ENCODE results near the gene OXT.
"Not testable (repeated sequence)": the region's sequence is repeated elsewhere in the genome, so short reads cannot be mapped to it uniquely, and the experiment has no call there.

Gene OXT

GRCh38 chr20:3071610-3072529, at the start of gene OXT:
Gene OXT (plus strand): TSS chr20:3071620. CDS start chr20:3071656, 36 bp downstream.
- in situ Hi-C loops (cut with MboI; ENCODE audit: low sequenced_read_pairs), result no loop called here

DNA sequence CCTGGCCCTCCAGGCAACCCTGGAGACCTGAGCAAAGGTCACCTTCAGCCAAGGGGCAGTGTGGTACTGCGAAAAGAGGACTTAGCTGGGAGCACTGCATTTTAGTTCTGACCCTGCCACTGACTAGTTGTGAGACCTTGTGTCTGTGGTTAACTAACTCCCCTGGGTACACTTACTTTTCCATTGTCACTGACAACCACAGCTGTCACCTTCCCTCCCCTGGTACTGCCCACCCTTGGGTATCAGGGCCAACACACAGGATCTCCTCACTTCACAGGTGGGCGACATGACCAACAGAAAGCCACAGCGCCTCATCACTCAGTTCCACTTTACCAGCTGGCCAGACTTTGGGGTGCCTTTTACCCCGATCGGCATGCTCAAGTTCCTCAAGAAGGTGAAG, 49.6 kb upstream of the OXT start:
- in situ Hi-C loops (cut with MboI; ENCODE audit: low sequenced_read_pairs), result no loop called here

DNA sequence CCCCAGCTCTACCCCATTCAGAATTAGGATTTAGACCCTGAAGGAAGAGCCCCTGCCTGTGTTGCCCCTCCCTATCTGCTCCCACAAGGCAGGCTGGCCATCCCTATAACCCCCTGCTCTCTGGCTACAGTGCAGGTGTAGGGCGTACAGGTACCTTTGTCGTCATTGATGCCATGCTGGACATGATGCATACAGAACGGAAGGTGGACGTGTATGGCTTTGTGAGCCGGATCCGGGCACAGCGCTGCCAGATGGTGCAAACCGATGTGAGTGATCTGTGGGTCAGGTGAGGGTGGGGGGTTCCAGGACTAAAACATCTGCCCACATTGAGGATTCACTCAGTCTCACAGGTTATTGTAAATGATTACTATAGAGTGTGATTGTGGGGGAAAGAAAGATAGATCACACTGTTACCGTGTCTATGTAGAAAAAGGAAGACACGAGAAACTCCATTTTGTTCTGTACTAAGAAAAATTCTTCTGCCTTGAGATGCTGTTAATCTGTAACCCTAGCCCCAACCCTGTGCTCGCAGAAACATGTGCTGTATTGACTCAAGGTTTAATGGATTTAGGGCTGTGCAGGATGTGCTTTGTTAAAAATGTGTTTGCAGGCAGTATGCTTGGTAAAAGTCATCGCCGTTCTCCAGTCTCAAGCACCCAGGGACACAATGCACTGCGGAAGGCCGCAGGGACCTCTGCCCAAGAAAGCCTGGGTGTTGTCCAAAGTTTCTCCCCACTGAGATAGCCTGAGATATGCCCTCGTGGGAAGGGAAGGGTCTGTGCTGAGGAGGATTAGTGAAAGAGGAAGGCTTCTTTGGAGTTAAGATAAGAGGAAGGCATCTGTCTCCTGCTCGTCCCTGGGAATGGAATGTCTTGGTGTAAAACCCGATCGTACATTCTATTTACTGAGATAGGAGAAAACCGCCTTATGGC, 48.6 kb upstream of the OXT start:
- in situ Hi-C loops (cut with MboI; ENCODE audit: low sequenced_read_pairs), result not testable (repeated sequence)

GRCh38 chr20:3027987-3028386, 43.4 kb upstream of the OXT start:
- in situ Hi-C loops (cut with MboI; ENCODE audit: low sequenced_read_pairs), result no loop called here

- in situ Hi-C loops (cut with MboI; ENCODE audit: low sequenced_read_pairs), result no loop called here
Observed at GRCh38 chr20:3031524-3032147, 39.8 kb upstream of the OXT start.

- in situ Hi-C loops (cut with MboI; ENCODE audit: low sequenced_read_pairs), result no loop called here
Observed at GRCh38 chr20:3032624-3033023, 38.8 kb upstream of the OXT start.

DNA sequence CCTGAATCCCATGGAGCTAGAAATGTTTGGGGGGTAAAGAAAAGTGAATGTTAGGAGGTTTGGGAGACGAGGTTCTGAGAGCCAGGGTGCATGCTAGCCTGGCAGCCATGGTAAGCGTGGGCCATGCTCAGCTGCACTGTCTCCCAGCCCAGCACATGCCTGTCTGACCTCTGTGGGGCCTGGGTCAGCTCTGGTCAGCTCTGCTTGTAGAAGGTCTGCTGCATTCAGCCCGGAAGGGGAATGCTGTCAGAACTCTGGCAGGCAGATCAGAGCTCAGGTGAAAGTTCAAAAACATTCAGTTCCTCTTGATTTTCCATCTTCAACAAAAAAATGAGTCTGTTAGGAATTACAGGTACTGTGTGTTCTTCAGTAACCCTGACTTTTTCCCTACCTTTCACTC, 33.8 kb upstream of the OXT start:
- in situ Hi-C loops (cut with MboI; ENCODE audit: low sequenced_read_pairs), result no loop called here

GRCh38 chr20:3038454-3038853, 33.0 kb upstream of the OXT start:
- in situ Hi-C loops (cut with MboI; ENCODE audit: low sequenced_read_pairs), result no loop called here

DNA sequence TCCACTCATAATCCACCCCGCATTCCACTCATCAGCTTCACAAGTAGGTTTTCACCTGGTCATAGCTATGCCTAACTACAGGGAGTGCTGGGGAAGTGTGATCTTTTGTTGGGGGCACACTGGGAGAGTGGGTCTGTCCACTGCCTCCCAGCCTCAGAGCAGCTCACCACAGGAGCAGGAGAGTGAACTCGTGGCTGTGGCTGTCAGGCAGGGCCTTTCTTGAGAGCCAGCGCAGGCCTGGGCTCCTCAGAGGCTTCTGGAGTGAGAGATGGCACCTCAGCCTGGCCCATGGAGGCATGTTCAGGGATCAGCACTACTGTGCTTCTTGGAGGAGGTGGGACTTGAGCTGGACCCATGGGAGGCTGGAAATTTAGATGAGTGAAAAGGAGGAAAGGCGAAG, 32.0 kb upstream of the OXT start:
- in situ Hi-C loops (cut with MboI; ENCODE audit: low sequenced_read_pairs), result no loop called here

GRCh38 chr20:3040086-3040485, 31.3 kb upstream of the OXT start:
- in situ Hi-C loops (cut with MboI; ENCODE audit: low sequenced_read_pairs), result no loop called here

DNA sequence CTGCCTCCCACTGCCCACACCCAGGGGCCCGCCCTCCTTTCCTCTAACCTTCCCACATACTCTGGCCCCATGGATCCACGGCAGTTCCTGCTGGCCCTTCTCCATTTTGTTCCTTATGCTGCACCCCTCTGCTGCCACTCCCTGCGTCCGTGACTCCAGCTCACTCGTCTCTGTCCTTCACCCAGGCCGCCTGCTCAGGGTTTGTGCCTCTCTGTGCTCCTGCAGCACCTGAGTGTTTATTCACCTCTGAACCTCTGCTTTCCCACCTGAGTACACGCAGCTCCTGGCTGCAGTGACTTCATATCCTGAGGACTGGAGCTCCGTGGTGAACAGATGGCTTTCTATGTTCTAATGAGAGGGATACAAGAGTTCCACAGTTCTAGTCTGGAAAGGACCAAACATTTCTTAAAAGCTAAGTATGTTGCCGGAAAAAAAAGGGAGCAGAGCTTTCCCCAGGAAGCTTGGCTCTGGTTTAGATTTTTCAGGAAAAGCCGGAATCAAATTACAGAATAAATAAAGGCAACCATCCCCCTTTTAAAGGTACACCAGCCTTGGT, 29.5 kb upstream of the OXT start:
- in situ Hi-C loops (cut with MboI; ENCODE audit: low sequenced_read_pairs), result no loop called here

DNA sequence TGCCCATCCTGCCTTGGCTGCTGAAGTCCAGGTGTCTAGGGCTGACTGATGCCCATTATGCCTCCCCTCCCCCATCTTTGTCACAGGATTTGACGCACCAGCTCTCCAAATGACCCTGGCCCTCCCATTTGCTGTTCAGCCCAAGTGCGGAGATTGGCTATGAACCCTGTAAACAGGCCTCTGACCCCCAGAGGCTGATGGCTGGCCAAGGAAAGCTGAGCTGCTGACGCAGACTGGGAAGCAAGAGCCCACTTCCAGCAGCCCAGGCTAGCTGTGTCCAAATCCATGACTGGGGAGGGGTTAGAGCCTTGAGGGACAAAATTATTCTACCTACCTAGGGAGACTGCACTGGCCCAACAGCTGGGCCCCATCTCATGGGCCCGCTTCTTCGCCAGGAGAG, 28.8 kb upstream of the OXT start:
- in situ Hi-C loops (cut with MboI; ENCODE audit: low sequenced_read_pairs), result no loop called here

- in situ Hi-C loops (cut with MboI; ENCODE audit: low sequenced_read_pairs), result no loop called here
Observed at GRCh38 chr20:3043322-3043721, 28.1 kb upstream of the OXT start, which contains the start of gene GNRH2. Gene GNRH2 (plus strand): TSS chr20:3043622. CDS start chr20:3044415, 793 bp downstream.

GRCh38 chr20:3044336-3044965, 27.0 kb upstream of the OXT start:
- in situ Hi-C loops (cut with MboI; ENCODE audit: low sequenced_read_pairs), result no loop called here

GRCh38 chr20:3045042-3045815, 26.2 kb upstream of the OXT start:
- in situ Hi-C loops (cut with MboI; ENCODE audit: low sequenced_read_pairs), result no loop called here

GRCh38 chr20:3045816-3046676, 25.4 kb upstream of the OXT start, which contains the start of gene MRPS26:
Gene MRPS26 (plus strand): TSS chr20:3046052. CDS start chr20:3046069, 17 bp downstream.
- in situ Hi-C loops (cut with MboI; ENCODE audit: low sequenced_read_pairs), result no loop called here

DNA sequence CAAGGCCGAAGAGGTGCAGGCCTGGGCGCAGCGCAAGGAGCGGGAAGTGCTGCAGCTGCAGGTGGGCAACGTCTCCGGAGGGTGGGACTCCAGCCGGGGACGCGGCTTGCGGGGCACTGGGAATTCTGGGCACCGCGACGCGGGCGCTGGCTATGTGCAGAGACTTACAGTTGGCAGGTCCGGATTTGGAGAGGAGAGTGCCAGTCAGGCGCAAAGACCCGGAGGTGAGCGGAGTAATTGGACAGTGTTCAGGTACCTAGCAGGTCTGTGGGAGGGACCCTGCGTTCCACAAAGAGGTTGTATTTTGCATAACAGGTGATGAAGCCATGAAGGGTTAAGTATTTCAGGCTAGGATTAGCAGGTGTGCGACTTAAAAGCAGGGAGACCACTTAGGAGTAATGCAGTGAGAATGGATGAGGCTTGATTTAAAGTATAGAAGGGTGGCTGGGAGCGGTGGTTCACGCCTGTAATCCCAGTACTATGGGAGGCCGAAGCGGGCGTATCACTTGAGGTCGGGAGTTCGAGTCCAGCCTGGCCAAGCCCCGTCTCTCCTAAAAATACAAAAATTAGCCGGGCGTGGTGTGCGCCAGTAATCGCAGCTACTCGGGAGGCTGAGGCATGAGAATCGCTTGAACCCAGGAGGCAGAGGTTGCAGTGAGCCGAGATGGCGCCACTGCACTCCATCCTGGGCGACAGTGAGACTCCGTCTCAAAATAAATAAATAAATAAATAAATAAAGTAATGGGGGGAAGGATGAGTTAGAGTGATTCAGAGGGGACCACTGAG, 24.6 kb upstream of the OXT start:
- in situ Hi-C loops (cut with MboI; ENCODE audit: low sequenced_read_pairs), result no loop called here

Data from hTERT RPE-1 (cell line).